Activated CD4-positive, CD25-positive, alpha-beta regulatory T cell (primary cell): ENCODE data around the gene MYH11.

Experiments used
- DNase-seq, 4 experiments: peaks; one replicate each; lab custom pipeline; 2025; lab: John Stamatoyannopoulos, UW

MYH11 gene

GRCh38 chr16:15777533-15778203 is 79.2 kb downstream of the MYH11 start:
- no peak for DNase-seq

GRCh38 chr16:15776572-15776971 is 80.3 kb downstream of the MYH11 start:
- DNase-seq = no peak

GRCh38 chr16:15775663-15776304 is 81.0 kb downstream of the MYH11 start:
- DNase-seq = no peak

- DNase-seq = no peak
Observed at GRCh38 chr16:15775209-15775608, 81.6 kb downstream of the MYH11 start.

- no peak for DNase-seq
Observed at GRCh38 chr16:15773968-15774367, 82.9 kb downstream of the MYH11 start.

GRCh38 chr16:15772579-15773293 is 84.1 kb downstream of the MYH11 start:
- no peak for DNase-seq

GRCh38 chr16:15771694-15772093 is 85.1 kb downstream of the MYH11 start:
- no peak for DNase-seq

- DNase-seq = no peak
Observed at GRCh38 chr16:15770512-15770911, 86.3 kb downstream of the MYH11 start.

GRCh38 chr16:15770107-15770506 is 86.7 kb downstream of the MYH11 start:
- no peak for DNase-seq

- DNase-seq = no peak
Observed at GRCh38 chr16:15769239-15769638, 87.6 kb downstream of the MYH11 start.

GRCh38 chr16:15768201-15768600 is 88.6 kb downstream of the MYH11 start:
- no peak for DNase-seq

GRCh38 chr16:15766918-15767317 is 89.9 kb downstream of the MYH11 start:
- DNase-seq = no peak

- no peak for DNase-seq
Observed at GRCh38 chr16:15765880-15766279, 90.9 kb downstream of the MYH11 start.

GRCh38 chr16:15765116-15765515 is 91.7 kb downstream of the MYH11 start:
- no peak for DNase-seq

- DNase-seq = no peak
Observed at GRCh38 chr16:15764112-15764511, 92.7 kb downstream of the MYH11 start.

GRCh38 chr16:15760129-15760528 is 96.7 kb downstream of the MYH11 start:
- no peak for DNase-seq

- DNase-seq = no peak
Observed at GRCh38 chr16:15759070-15759469, 97.8 kb downstream of the MYH11 start.

GRCh38 chr16:15757630-15758251 is 99.1 kb downstream of the MYH11 start:
- DNase-seq = peak in 1 of 4 experiments; percentile 8

GRCh38 chr16:15757077-15757386 is 99.8 kb downstream of the MYH11 start:
- DNase-seq = no peak

- DNase-seq = no peak
Observed at GRCh38 chr16:15754821-15755534, 101.8 kb downstream of the MYH11 start.

- no peak for DNase-seq
Observed at GRCh38 chr16:15752717-15753488, 103.9 kb downstream of the MYH11 start.

GRCh38 chr16:15751940-15752339 is 104.9 kb downstream of the MYH11 start:
- DNase-seq = no peak
